Right renal pelvis (tissue), 4 donors: ENCODE results near the gene ZIM2. TPM values are rescaled to one million over a fixed set of nuclear protein-coding genes. Genes with fewer than 3 reads are reported as not detected.

Experiments used
- polyA plus RNA-seq, 4 donors: library from polyadenylated mRNA; unstranded; fragments of 120-200 nt; gene quantifications; one replicate each; pipeline ENCODE4 v1.2.1, GENCODE V29; 2013; ENCODE audit not compliant: insufficient read length in 4 of 4

The ZIM2 gene
- polyA plus RNA-seq, 4 donors: 0.62 to 2.0 (median 1.6) TPM

Other genes with a start within 250 kb of the ZIM2 start
- gene ZNF71, start 245.4 kb downstream of the ZIM2 start, polyA plus RNA-seq: 1 to 10 TPM; 8.4 to 9.3 (median 8.9) TPM
- 1 to 10 TPM; 1.2 to 1.9 (median 1.4) TPM for gene SMIM17, start 197.6 kb downstream of the ZIM2 start, polyA plus RNA-seq
- 1 to 10 TPM; 3.7 to 6.2 (median 4.9) TPM for gene ZNF835, start 169.0 kb downstream of the ZIM2 start, polyA plus RNA-seq
- 10 to 100 TPM; 60.2 to 93.8 (median 81.7) TPM for gene PEG3, start within 50 bp of the ZIM2 start, polyA plus RNA-seq